ENCODE data around the gene ZNF749. TPM values are rescaled to one million over a fixed set of nuclear protein-coding genes. Genes with fewer than 3 reads are reported as not detected.
A peak's percentile ranks its signal among the peaks of the same experiment; 100 is the strongest.

The ZNF749 gene
- polyA plus RNA-seq, 1 of the 3 experiments (the other 2 are of a cell fraction), result 14.9 TPM

GRCh38 chr19:57406516-57407123, 28.5 kb upstream of the ZNF749 start:
- Histone ChIP-seq H3K27me3 (ENCODE audit: insufficient read depth) (no peaks in the 10 kb centered on the region), H3K9me3 (no peaks in the 10 kb centered on the region), H3K27ac (ENCODE audit: low read depth in 2 of 2, low read length in 1 of 2) (no peak overlapping the region), H3K4me1 (ENCODE audit: control insufficient read depth in 1 of 2, insufficient read depth in 2 of 2, low read depth in 1 of 2, low read length in 1 of 2) (peaks cover 0 to 7% of the 10 kb centered on the region in 2 experiments; a peak in 1 of 4 replicates), H3K79me2 (ENCODE audit: insufficient read depth) (peaks cover 5% of the 10 kb centered on the region), H2AFZ (ENCODE audit: low read depth) (no peak overlapping the region), H3K4me2 (no peak overlapping the region), H3K36me3 (replicated peaks in 1 of 2; ENCODE audit: control insufficient read depth in 1 of 2, insufficient read depth in 2 of 2, low read length in 1 of 2) (no peaks in the 10 kb centered on the region), H3K9ac (no peak overlapping the region), H3K4me3 (ENCODE audit: low read depth in 2 of 2, low read length in 1 of 2) (no peak overlapping the region), H3K9me2 (no peaks in the 10 kb centered on the region), H3F3A (replicated peaks; ENCODE audit: insufficient read depth) (no peaks in the 10 kb centered on the region), H4K20me1 (ENCODE audit: insufficient read depth) (no peaks in the 10 kb centered on the region)
- peak; percentile 79 for DNase-seq
- CTCF ChIA-PET, result interaction anchor here (0.6 to 2.3 kb wide), 17 partner anchors 8 to 754 kb away, joined by 3 to 11 read pairs (median 3); partner anchors contain the start of genes ZNF417, ZNF548 and ZNF749
- TF ChIP-seq, protein P1, sequence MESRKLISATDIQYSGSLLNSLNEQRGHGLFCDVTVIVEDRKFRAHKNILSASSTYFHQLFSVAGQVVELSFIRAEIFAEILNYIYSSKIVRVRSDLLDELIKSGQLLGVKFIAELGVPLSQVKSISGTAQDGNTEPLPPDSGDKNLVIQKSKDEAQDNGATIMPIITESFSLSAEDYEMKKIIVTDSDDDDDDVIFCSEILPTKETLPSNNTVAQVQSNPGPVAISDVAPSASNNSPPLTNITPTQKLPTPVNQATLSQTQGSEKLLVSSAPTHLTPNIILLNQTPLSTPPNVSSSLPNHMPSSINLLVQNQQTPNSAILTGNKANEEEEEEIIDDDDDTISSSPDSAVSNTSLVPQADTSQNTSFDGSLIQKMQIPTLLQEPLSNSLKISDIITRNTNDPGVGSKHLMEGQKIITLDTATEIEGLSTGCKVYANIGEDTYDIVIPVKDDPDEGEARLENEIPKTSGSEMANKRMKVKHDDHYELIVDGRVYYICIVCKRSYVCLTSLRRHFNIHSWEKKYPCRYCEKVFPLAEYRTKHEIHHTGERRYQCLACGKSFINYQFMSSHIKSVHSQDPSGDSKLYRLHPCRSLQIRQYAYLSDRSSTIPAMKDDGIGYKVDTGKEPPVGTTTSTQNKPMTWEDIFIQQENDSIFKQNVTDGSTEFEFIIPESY (IDR thresholded peaks at IDR 0.05; ENCODE audit: borderline replicate concordance, low read depth), result no peak
- TF ChIP-seq MXI1 (IDR thresholded peaks at IDR 0.05; ENCODE audit: low read depth, low read length) (no peak; the same call in 1 of the 2 replicates), RAD21 (IDR thresholded peaks at IDR 0.05; ENCODE audit: low read length) (peak; percentile 86), SMC3 (IDR thresholded peaks at IDR 0.05; ENCODE audit: low read depth, low read length) (peak; percentile 86)
- TF ChIP-seq, protein P2, sequence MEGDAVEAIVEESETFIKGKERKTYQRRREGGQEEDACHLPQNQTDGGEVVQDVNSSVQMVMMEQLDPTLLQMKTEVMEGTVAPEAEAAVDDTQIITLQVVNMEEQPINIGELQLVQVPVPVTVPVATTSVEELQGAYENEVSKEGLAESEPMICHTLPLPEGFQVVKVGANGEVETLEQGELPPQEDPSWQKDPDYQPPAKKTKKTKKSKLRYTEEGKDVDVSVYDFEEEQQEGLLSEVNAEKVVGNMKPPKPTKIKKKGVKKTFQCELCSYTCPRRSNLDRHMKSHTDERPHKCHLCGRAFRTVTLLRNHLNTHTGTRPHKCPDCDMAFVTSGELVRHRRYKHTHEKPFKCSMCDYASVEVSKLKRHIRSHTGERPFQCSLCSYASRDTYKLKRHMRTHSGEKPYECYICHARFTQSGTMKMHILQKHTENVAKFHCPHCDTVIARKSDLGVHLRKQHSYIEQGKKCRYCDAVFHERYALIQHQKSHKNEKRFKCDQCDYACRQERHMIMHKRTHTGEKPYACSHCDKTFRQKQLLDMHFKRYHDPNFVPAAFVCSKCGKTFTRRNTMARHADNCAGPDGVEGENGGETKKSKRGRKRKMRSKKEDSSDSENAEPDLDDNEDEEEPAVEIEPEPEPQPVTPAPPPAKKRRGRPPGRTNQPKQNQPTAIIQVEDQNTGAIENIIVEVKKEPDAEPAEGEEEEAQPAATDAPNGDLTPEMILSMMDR (IDR thresholded peaks at IDR 0.05), result peak; percentile 67
- POLR2A ChIA-PET, result no interaction called here
- WGBS (ENCODE audit: low lambda C conversion rate), result 9% methylated on average over 8 of the region's 8 CpGs

GRCh38 chr19:57410877-57411671, 24.1 kb upstream of the ZNF749 start, which contains the start of gene ZNF17:
ZNF17 (plus strand) TSS chr19:57411161; CDS start chr19:57413616, 2,455 bp downstream.
- ChIA-PET POLR2A (interaction anchor here (0.6 kb wide), 1 partner anchor 26 kb away, joined by 3 read pairs; no protein-coding TSS in a partner anchor), CTCF (interaction anchor here (1.0 to 1.2 kb wide), 2 partner anchors 59 to 744 kb away, joined by 3 read pairs; no protein-coding TSS in a partner anchor)
- Histone ChIP-seq H4K20me1 (ENCODE audit: insufficient read depth) (no peaks in the 10 kb centered on the region), H3K4me1 (ENCODE audit: control insufficient read depth in 1 of 2, insufficient read depth in 2 of 2, low read depth in 1 of 2, low read length in 1 of 2) (peaks cover 0 to 14% of the 10 kb centered on the region in 2 experiments; a peak in 1 of 4 replicates), H3K4me2 (peak within 1 kb of the TSS; percentile 98), H3K27ac (ENCODE audit: low read depth in 2 of 2, low read length in 1 of 2) (peak within 1 kb of the TSS in 1 of 2 experiments; percentile 51; a peak in 2 of 4 replicates), H3K27me3 (ENCODE audit: insufficient read depth) (no peaks in the 10 kb centered on the region), H3K79me2 (ENCODE audit: insufficient read depth) (peaks cover 40% of the 10 kb centered on the region), H3K9me3 (no peaks in the 10 kb centered on the region), H3F3A (replicated peaks; ENCODE audit: insufficient read depth) (no peaks in the 10 kb centered on the region), H3K9ac (peak within 1 kb of the TSS; percentile 75), H3K9me2 (no peaks in the 10 kb centered on the region), H2AFZ (ENCODE audit: low read depth) (peak within 1 kb of the TSS; percentile 74), H3K36me3 (replicated peaks in 1 of 2; ENCODE audit: control insufficient read depth in 1 of 2, insufficient read depth in 2 of 2, low read length in 1 of 2) (peaks cover 6 to 11% of the 10 kb centered on the region in 2 experiments), H3K4me3 (ENCODE audit: low read depth in 2 of 2, low read length in 1 of 2) (peak within 1 kb of the TSS; percentile 73 to 91)
- WGBS (ENCODE audit: low lambda C conversion rate), result 1% methylated on average over 36 of the region's 55 CpGs
- peak; percentile 93 for DNase-seq
- TF ChIP-seq RAD21 (IDR thresholded peaks at IDR 0.05; ENCODE audit: low read length) (no peak), FOXM1 (IDR thresholded peaks at IDR 0.05; ENCODE audit: low read depth) (no peak), FOXJ3 (CRISPR knock-in tag; IDR thresholded peaks at IDR 0.05) (no peak), SMC3 (IDR thresholded peaks at IDR 0.05; ENCODE audit: low read depth, low read length) (no peak), USF1 (IDR thresholded peaks at IDR 0.05; ENCODE audit: borderline replicate concordance, low read depth) (peak; percentile 26; the same call in 1 of the 2 replicates), GABPA (IDR thresholded peaks at IDR 0.05; ENCODE audit: low read depth) (peak; percentile 94), SIN3A (IDR thresholded peaks at IDR 0.05; ENCODE audit: borderline replicate concordance, low read depth, low read length) (no peak), NRF1 (IDR thresholded peaks at IDR 0.05; ENCODE audit: low read depth, low read length) (no peak), TEAD4 (IDR thresholded peaks at IDR 0.05; ENCODE audit: borderline replicate concordance, insufficient read depth) (no peak), MAX (IDR thresholded peaks at IDR 0.05; ENCODE audit: low read depth) (0 out of 2 replicates have a peak, but pooled peaks have one; percentile 17), USF2 (IDR thresholded peaks at IDR 0.05; ENCODE audit: borderline replicate concordance, low read depth, low read length) (no peak), CHD2 (IDR thresholded peaks at IDR 0.05; ENCODE audit: low read length, partially characterized antibody) (peak; percentile 93), RCOR1 (IDR thresholded peaks at IDR 0.05; ENCODE audit: low read length) (no peak), JUND (IDR thresholded peaks at IDR 0.05) (no peak)
- TF ChIP-seq, protein P3, sequence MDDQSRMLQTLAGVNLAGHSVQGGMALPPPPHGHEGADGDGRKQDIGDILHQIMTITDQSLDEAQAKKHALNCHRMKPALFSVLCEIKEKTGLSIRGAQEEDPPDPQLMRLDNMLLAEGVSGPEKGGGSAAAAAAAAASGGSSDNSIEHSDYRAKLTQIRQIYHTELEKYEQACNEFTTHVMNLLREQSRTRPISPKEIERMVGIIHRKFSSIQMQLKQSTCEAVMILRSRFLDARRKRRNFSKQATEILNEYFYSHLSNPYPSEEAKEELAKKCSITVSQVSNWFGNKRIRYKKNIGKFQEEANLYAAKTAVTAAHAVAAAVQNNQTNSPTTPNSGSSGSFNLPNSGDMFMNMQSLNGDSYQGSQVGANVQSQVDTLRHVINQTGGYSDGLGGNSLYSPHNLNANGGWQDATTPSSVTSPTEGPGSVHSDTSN (IDR thresholded peaks at IDR 0.05), result peak; percentile 99

All from SK-N-SH (cell line).